ENCODE measurements around the gene EGFR.

EGFR gene

GRCh38 chr7:55255496-55256445 is 237.0 kb downstream of the EGFR start:
- DNase-seq = peak; percentile 61

GRCh38 chr7:55258631-55259030 is 239.8 kb downstream of the EGFR start:
- DNase-seq = no peak

GRCh38 chr7:55260171-55260570 is 241.4 kb downstream of the EGFR start:
- no peak for DNase-seq

GRCh38 chr7:55260676-55261385 is 242.0 kb downstream of the EGFR start:
- DNase-seq = no peak
